Measurements from ENCODE around the gene RAE1.

Gene RAE1

GRCh38 chr20:57325632-57326356 is 25.3 kb upstream of the RAE1 start:
- no peak for DNase-seq (ENCODE audit: extremely low spot score)
- TF ChIP-seq CTCF (IDR thresholded peaks at IDR 0.05; ENCODE audit: control extremely low read depth, extremely low read depth, low read depth, missing control alignments): no peak
- ChIA-PET CTCF (interaction anchor here (1.7 to 2.8 kb wide), 2 partner anchors 11 to 19 kb away, joined by 3 to 7 read pairs; no protein-coding TSS in a partner anchor), POLR2A (no interaction called here)

GRCh38 chr20:57326667-57327455 is 24.2 kb upstream of the RAE1 start:
- no peak for DNase-seq (ENCODE audit: extremely low spot score)
- no peak for TF ChIP-seq CTCF (IDR thresholded peaks at IDR 0.05; ENCODE audit: control extremely low read depth, extremely low read depth, low read depth, missing control alignments)
- ChIA-PET POLR2A (no interaction called here), CTCF (interaction anchor here (1.3 to 2.8 kb wide), 3 partner anchors 12 to 246 kb away, joined by 3 to 7 read pairs (median 3); no protein-coding TSS in a partner anchor)

GRCh38 chr20:57327820-57328219 is 23.2 kb upstream of the RAE1 start:
- DNase-seq (ENCODE audit: extremely low spot score): no peak
- POLR2A ChIA-PET: no interaction called here
- CTCF ChIA-PET: interaction anchor here (1.3 to 2.8 kb wide), 3 partner anchors 13 to 247 kb away, joined by 3 to 7 read pairs (median 3); no protein-coding TSS in a partner anchor
- no peak for TF ChIP-seq CTCF (IDR thresholded peaks at IDR 0.05; ENCODE audit: control extremely low read depth, extremely low read depth, low read depth, missing control alignments)

- POLR2A ChIA-PET: no interaction called here
- DNase-seq (ENCODE audit: extremely low spot score): no peak
- TF ChIP-seq CTCF (IDR thresholded peaks at IDR 0.05; ENCODE audit: control extremely low read depth, extremely low read depth, low read depth, missing control alignments): peak; percentile 16
- CTCF ChIA-PET: interaction anchor here (1.1 to 4.9 kb wide), 4 partner anchors 10 to 240 kb away, joined by 3 to 36 read pairs (median 4); no protein-coding TSS in a partner anchor
These were observed 21.3 kb upstream of the RAE1 start, which contains the start of gene SPO11 for GRCh38 chr20:57329608-57330221. SPO11 (plus strand) TSS chr20:57329803; CDS start chr20:57329868, 65 bp downstream.

- TF ChIP-seq CTCF (IDR thresholded peaks at IDR 0.05; ENCODE audit: control extremely low read depth, extremely low read depth, low read depth, missing control alignments): no peak
- CTCF ChIA-PET: interaction anchor here (4.9 kb wide), 1 partner anchor 16 kb away, joined by 36 read pairs; no protein-coding TSS in a partner anchor
- no peak for DNase-seq (ENCODE audit: extremely low spot score)
- POLR2A ChIA-PET: no interaction called here
These were observed 20.1 kb upstream of the RAE1 start for GRCh38 chr20:57330998-57331397.
